GM12864 (cell line): ENCODE results near the gene RCL1.
"Not testable (repeated sequence)": the region's sequence is repeated elsewhere in the genome, so short reads cannot be mapped to it uniquely, and the experiment has no call there.

Source experiments
- DNase-seq: peaks from one replicate; pipeline ENCODE4 v3.0.0-alpha.2; 2011; ENCODE audit warnings: low read depth
- H3K4me3 ChIP-seq: 2 replicates; pipeline ENCODE4 v1.5.1; 2011; ENCODE audit warnings: mild to moderate bottlenecking, low read depth, low read length, control low read depth
- CTCF ChIP-seq: IDR thresholded peaks from 2 replicates; pipeline ENCODE4 v1.5.1; 2011; ENCODE audit warnings: low read depth, mild to moderate bottlenecking, moderate library complexity, low read length, control low read depth, inconsistent platforms; ENCODE audit errors: missing control alignments

Gene RCL1

GRCh38 chr9:4768681-4769080, 24.1 kb upstream of the RCL1 start:
- DNase-seq = no peak
- no peak overlapping the region for H3K4me3 ChIP-seq

GRCh38 chr9:4769321-4770080, 23.2 kb upstream of the RCL1 start:
- no peak for TF ChIP-seq CTCF
- DNase-seq = no peak
- H3K4me3 ChIP-seq = no peak overlapping the region

More at GRCh38 chr9:4768681-4769080, 24.1 kb upstream of the RCL1 start:
- TF ChIP-seq CTCF = no peak

- no peak for TF ChIP-seq CTCF
- no peak for DNase-seq
- no peak overlapping the region for H3K4me3 ChIP-seq
Observed at GRCh38 chr9:4771788-4772187, 21.0 kb upstream of the RCL1 start.

GRCh38 chr9:4774209-4774608, 18.5 kb upstream of the RCL1 start:
- no peak overlapping the region for H3K4me3 ChIP-seq
- TF ChIP-seq CTCF = no peak
- DNase-seq = no peak

GRCh38 chr9:4774958-4775357, 17.8 kb upstream of the RCL1 start:
- not testable (repeated sequence) for DNase-seq, H3K4me3 ChIP-seq

- H3K4me3 ChIP-seq = no peak overlapping the region
- no peak for DNase-seq
- no peak for TF ChIP-seq CTCF
Observed at GRCh38 chr9:4780651-4781050, 12.1 kb upstream of the RCL1 start.

- TF ChIP-seq CTCF = no peak
- H3K4me3 ChIP-seq = no peak overlapping the region
- no peak for DNase-seq
Observed at GRCh38 chr9:4781408-4781807, 11.3 kb upstream of the RCL1 start.

- not testable (repeated sequence) for H3K4me3 ChIP-seq, DNase-seq
Observed at GRCh38 chr9:4783191-4783590, 9.6 kb upstream of the RCL1 start.
